GM12865 (cell line): ENCODE results near the gene LAYN.
A peak's percentile ranks its signal among the peaks of the same experiment; 100 is the strongest.

Experiments
- DNase-seq: peaks from one replicate; pipeline ENCODE4 v3.0.0; 2010; ENCODE audit warnings: low read depth
- H3K4me3 ChIP-seq: 2 replicates; pipeline ENCODE4 v1.5.1; 2011; ENCODE audit warnings: mild to moderate bottlenecking, low read depth, low read length, control low read depth
- TF ChIP-seq, protein P1 (sequence below): IDR thresholded peaks from 2 replicates; pipeline ENCODE4 v1.5.1; 2011; ENCODE audit warnings: low read length, control low read depth, low read depth, inconsistent platforms; ENCODE audit not compliant: insufficient read depth; ENCODE audit errors: missing control alignments

Gene LAYN

DNA sequence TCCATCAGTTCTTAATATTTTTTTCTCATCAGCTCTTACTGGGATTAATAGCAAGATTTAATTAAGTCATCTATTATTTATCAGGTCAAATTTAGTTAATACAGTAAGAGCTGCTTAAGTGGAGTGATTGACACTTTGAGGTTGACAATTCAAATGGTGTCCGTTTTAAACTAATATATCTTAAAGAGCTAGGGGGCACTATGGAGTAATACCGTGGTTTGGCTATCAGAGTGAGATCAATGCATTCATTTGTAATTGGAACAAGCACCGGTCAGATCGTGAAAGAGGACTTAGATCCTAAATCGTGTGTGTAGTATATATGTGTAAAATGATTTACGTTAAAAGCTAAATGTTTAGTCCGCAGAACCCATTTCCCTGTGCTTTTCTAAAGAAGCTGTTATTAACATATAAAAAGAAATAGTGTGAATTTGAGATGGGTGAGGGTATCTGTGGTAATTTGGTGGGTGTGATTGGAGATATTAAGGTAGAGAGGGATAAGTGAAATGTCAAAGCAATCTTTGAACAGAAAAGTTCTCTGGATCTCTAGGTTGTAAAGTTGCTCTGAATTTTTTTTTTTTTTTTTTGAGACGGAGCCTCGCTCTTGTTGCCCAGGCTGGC is 64.0 kb downstream of the LAYN start:
- H3K4me3 ChIP-seq: peak overlapping the region; percentile 73; the same call in 1 of the 2 replicates
- TF ChIP-seq, protein P1, sequence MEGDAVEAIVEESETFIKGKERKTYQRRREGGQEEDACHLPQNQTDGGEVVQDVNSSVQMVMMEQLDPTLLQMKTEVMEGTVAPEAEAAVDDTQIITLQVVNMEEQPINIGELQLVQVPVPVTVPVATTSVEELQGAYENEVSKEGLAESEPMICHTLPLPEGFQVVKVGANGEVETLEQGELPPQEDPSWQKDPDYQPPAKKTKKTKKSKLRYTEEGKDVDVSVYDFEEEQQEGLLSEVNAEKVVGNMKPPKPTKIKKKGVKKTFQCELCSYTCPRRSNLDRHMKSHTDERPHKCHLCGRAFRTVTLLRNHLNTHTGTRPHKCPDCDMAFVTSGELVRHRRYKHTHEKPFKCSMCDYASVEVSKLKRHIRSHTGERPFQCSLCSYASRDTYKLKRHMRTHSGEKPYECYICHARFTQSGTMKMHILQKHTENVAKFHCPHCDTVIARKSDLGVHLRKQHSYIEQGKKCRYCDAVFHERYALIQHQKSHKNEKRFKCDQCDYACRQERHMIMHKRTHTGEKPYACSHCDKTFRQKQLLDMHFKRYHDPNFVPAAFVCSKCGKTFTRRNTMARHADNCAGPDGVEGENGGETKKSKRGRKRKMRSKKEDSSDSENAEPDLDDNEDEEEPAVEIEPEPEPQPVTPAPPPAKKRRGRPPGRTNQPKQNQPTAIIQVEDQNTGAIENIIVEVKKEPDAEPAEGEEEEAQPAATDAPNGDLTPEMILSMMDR: peak; percentile 42
- peak; percentile 66 for DNase-seq

DNA sequence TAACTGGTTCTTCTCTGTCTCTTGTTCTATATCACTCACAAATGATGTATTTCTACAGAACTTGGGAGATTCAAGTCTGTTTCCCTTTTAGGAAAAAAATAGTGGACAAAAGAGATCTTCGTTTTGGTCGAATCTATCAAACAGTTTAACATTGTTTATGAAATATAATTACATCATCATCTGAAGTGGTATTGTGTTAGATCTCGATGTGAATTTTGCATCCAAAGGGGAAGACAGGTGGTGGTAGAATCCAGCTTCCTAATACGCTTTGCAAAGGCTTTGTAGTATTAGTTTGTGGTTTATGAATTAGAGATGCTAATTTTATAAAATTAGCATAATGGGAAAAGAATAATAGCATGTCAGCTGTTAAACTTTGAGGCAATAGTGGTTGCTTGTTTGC is 65.2 kb downstream of the LAYN start:
- H3K4me3 ChIP-seq: no peak overlapping the region
- TF ChIP-seq, protein P1: no peak
- DNase-seq: no peak

DNA sequence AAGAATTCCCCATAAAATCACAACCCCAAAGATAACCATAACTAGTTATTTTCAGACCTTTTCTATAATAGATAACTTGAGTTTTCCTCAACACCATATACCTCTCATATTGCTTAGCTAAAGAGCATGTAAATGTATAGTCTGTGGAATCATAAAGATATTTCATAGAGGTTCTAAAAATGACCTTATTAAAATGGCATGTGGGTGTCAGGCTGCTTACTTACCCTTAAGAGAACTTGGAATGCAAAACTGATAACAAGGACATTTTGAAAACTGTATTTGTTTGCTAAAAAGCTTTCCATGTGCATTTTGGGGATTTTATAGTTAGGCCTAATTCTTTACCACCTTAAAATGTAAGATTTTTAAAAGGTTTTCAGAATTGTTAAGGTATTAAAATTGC is 66.5 kb downstream of the LAYN start:
- DNase-seq: no peak
- TF ChIP-seq, protein P1: no peak
- no peak overlapping the region for H3K4me3 ChIP-seq

DNA sequence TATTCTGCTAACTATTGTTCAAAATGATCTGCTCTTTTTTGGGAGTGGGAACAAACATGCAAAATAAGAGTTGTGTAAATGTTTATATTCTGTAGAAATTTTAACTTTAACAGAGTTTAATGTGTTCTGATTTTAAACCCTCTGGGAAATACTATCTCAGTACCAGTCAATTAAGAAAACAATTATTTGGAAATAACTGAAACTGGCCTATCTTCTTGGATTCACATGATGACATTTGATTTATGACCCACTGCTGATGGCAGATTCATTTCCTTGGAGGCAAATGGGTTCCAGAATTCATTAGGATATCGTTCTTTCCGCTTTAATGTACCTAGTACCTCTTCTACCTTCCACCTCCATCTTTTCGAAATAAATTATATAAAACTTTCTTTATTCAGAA is 67.2 kb downstream of the LAYN start:
- DNase-seq: no peak
- TF ChIP-seq, protein P1: no peak
- H3K4me3 ChIP-seq: no peak overlapping the region
